Transverse colon (tissue), 4 donors: Measurements from ENCODE around the gene SYNE3. TPM values are rescaled to one million over a fixed set of nuclear protein-coding genes. Genes with fewer than 3 reads are reported as not detected.
A peak's percentile ranks its signal among the peaks of the same experiment; 100 is the strongest.

Experiments used
- DNase-seq: peaks from one replicate; pipeline ENCODE4 v3.0.0-alpha.2; 2019
- H3K27ac ChIP-seq, 4 donors: fragments of 200-600 bp; sonication (generic); 2 replicates each; pipeline ENCODE4 v1.5.1; 2016 to 2018; ENCODE audit warnings: inconsistent platforms in 4 of 4
- H3K27me3 ChIP-seq: fragments of 200-600 bp; sonication (generic); 2 replicates; pipeline ENCODE4 v1.5.1; 2017; ENCODE audit warnings: inconsistent platforms
- H3K36me3 ChIP-seq, 4 donors: fragments of 200-600 bp; sonication (generic); 2 replicates each; pipeline ENCODE4 v1.5.1; 2017 to 2019; ENCODE audit warnings: inconsistent platforms in 4 of 4
- H3K4me1 ChIP-seq, 4 donors: fragments of 200-600 bp; sonication (generic); 2 replicates each; pipeline ENCODE4 v1.5.1; 2017 to 2020; ENCODE audit warnings: inconsistent platforms in 4 of 4
- H3K4me3 ChIP-seq, 4 donors: fragments of 200-600 bp; sonication (generic); 1 replicate in 1 of 4; 2 replicates in 3 of 4; pipeline versions ENCODE4 v1.5.1 to v1.6.1; 2017 to 2019; ENCODE audit warnings: inconsistent platforms in 4 of 4
- H3K9me3 ChIP-seq, 2 donors: fragments of 200-600 bp; sonication (generic); 2 replicates each; pipeline ENCODE4 v1.5.1; 2017 to 2019; ENCODE audit warnings: inconsistent platforms in 2 of 2
- EP300 ChIP-seq: sonication (generic); formaldehyde crosslinking; IDR thresholded peaks from one replicate; pipeline ENCODE4 v1.6.1; 2017; ENCODE audit warnings: antibody characterized with exemption, low read depth
- POLR2A ChIP-seq: fragments of 450-650 bp; IDR thresholded peaks from one replicate; pipeline ENCODE4 v1.6.1; 2016; ENCODE audit warnings: antibody characterized with exemption, mild to moderate bottlenecking, moderate library complexity
- POLR2AphosphoS5 ChIP-seq, 3 donors: sonication (generic); formaldehyde crosslinking; IDR thresholded peaks; one replicate each; pipeline ENCODE4 v1.6.1; 2016; ENCODE audit warnings: antibody characterized with exemption in 3 of 3
- WGBS, 2 donors: methylation state at CpG; one replicate each; pipeline ENCODE4 v1.1.5; 2018; ENCODE audit warnings: low coverage in 1 of 2; 5-methylcytosine and 5-hydroxymethylcytosine counted together
- in situ Hi-C, 4 donors: fragments of 200-750 bp; cut with MboI; loops; one replicate each; pipeline versions ENCODE4 v1.15.0 to v1.15.1; 2017; ENCODE audit warnings: low sequenced_read_pairs in 3 of 4, low pct_ligation_motif_present in 1 of 4, low pct_unique_long_range_greater_than_20kb in 1 of 4
- intact Hi-C: fragments of 100-400 bp; cut with DNase I; formaldehyde crosslinking; loops from one replicate; pipeline ENCODE4 v1.15.1; 2023; ENCODE audit warnings: low total_unique reads
- total RNA-seq, 4 donors: library from RNA; depleted of rRNA; stranded (reverse); fragments of >200 nt; gene quantifications; one replicate each; pipeline ENCODE4 v1.1.0, GENCODE V29; 2016
- TF ChIP-seq, protein P1 (sequence below), 5 experiments: fragments of 200-600 bp in 3 of 5; fragments of 450-650 bp in 2 of 5; sonication (generic) in 3 of 5; IDR thresholded peaks; 1 replicate in 2 of 5; 2 replicates in 3 of 5; pipeline ENCODE4 v1.5.1; 2016 to 2017; ENCODE audit warnings: antibody characterized with exemption in 5 of 5, inconsistent platforms in 3 of 5, mild to moderate bottlenecking in 2 of 5, moderate library complexity in 1 of 5

Gene SYNE3
- total RNA-seq, 4 donors from 2014 or later, result 9.8 to 46.8 (median 13.9) TPM

DNA sequence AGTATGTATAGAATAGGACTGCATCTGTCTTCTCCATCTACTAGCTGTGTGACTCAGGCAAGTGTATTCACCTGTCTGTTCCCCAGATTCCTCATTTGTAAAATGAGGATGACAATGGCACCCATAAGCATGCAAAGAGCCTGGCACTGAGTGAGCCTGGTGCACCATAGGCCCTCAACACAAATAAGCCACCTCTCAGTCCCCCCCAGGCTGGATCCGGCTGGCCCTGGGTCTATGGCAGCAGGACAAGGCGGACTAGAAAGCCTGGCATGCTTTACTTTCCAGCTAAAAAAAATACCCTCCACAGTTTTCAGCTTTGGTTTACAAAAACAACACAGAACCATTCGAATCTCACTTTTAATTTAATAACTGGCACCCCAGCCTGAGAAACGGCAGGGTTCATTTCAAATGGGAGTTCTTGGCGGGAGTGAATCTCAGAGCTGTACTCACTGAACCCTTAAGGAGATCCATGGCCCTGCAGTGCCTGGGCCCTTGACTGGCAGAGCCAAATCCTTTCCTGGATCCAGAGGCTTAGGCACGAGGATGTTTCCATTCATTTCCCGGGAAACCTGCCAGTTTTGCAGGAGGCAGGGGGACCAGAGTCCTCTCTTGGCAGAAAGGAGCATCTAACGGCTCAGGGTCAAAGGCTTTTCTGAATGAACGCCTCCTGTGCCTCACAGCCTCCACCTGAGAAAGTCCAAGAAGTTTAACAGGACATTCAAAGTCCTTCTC lies 17.7 kb downstream of the SYNE3 start:
- intact Hi-C loops (no loop called here), in situ Hi-C loops (no loop called here)
- Histone ChIP-seq H3K27me3 (no peaks in the 10 kb centered on the region), H3K4me1 (peaks cover 28 to 77% (median 47%) of the 10 kb centered on the region in 4 donors), H3K9me3 (no peaks in the 10 kb centered on the region), H3K4me3 (no peak overlapping the region), H3K27ac (no peak overlapping the region), H3K36me3 (no peaks in the 10 kb centered on the region)
- no peak for TF ChIP-seq EP300
- TF ChIP-seq, protein P1, sequence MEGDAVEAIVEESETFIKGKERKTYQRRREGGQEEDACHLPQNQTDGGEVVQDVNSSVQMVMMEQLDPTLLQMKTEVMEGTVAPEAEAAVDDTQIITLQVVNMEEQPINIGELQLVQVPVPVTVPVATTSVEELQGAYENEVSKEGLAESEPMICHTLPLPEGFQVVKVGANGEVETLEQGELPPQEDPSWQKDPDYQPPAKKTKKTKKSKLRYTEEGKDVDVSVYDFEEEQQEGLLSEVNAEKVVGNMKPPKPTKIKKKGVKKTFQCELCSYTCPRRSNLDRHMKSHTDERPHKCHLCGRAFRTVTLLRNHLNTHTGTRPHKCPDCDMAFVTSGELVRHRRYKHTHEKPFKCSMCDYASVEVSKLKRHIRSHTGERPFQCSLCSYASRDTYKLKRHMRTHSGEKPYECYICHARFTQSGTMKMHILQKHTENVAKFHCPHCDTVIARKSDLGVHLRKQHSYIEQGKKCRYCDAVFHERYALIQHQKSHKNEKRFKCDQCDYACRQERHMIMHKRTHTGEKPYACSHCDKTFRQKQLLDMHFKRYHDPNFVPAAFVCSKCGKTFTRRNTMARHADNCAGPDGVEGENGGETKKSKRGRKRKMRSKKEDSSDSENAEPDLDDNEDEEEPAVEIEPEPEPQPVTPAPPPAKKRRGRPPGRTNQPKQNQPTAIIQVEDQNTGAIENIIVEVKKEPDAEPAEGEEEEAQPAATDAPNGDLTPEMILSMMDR (IDR thresholded peaks at IDR 0.05), result no peak
- TF ChIP-seq POLR2AphosphoS5 (IDR thresholded peaks at IDR 0.05), result no peak
- TF ChIP-seq POLR2A, result no peak
- no peak for DNase-seq
- 41% methylated on average over 9 of the region's 9 CpGs; no CpG with 5 or more reads in 1 of the 2 donors for WGBS, 2 donors

DNA sequence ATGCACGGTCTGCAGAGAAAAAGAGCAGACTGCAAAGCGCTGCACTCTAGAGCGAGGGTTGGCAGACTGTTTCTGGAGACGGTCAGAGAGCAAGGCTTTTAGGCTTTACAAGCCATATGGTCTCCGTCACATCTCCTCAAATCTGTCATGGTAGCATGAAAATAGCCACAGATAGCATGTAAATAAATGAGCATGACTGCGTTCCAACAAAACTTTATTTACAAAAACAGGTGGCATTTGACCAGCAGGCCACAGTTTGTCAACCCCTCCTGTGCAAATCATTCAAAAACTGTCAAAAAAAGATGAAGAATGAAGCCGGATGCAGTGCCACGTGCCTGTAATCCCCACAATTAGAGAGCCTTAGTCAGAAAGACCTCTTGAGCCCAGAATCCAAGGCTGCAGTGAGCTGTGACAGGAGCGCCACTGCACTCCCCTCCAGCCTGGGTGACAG lies 18.9 kb downstream of the SYNE3 start:
- TF ChIP-seq POLR2AphosphoS5 (IDR thresholded peaks at IDR 0.05) (peak in 1 of 3 donors; percentile 31), POLR2A (no peak)
- Histone ChIP-seq H3K27ac (peak overlapping the region; percentile 51 to 68 (median 58)), H3K9me3 (no peaks in the 10 kb centered on the region), H3K4me1 (peaks cover 28 to 77% (median 47%) of the 10 kb centered on the region in 4 donors), H3K4me3 (no peak overlapping the region), H3K36me3 (no peaks in the 10 kb centered on the region), H3K27me3 (no peaks in the 10 kb centered on the region)
- 56 to 57% methylated on average over 5 to 9 of the region's 9 CpGs for WGBS, 2 donors
- DNase-seq, result no peak
- in situ Hi-C loops (no loop called here), intact Hi-C loops (no loop called here)

DNA sequence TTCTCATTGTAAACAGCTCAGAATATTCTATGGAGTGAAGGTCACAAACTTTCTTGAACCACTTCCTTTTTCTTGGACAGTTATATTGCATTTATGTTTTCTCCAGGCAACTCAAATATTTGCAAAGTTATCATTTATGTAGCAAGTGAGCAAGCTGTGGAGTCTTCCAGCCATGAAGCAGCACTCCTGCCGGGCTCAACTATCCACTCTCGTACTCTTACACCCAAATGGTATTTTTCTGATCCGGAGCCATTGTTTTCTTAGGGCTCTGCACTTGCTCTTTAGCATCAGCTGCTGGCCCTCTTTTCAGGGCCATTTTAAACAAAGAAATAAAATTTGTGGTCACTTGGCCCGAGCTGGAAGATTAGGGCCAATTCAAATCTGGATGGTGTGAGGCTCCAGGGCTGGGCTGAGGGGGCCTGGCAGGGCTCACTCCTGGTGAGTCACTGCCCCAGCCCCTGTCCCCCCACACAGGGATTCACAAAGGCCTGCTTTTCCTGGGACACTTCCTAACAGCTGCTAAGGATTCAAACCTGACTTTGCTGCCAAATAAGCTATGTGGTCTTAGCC lies 19.7 kb downstream of the SYNE3 start:
- TF ChIP-seq POLR2A, result no peak
- TF ChIP-seq, protein P1 (IDR thresholded peaks at IDR 0.05), result no peak
- in situ Hi-C loops, result no loop called here
- intact Hi-C loops, result no loop called here
- Histone ChIP-seq H3K9me3 (no peaks in the 10 kb centered on the region), H3K4me1 (peaks cover 28 to 74% (median 47%) of the 10 kb centered on the region in 4 donors), H3K27ac (peak overlapping the region; percentile 51 to 68 (median 58)), H3K36me3 (no peaks in the 10 kb centered on the region), H3K4me3 (no peak overlapping the region), H3K27me3 (no peaks in the 10 kb centered on the region)
- WGBS, 2 donors, result 6 to 19% methylated on average over 2 to 4 of the region's 4 CpGs
- DNase-seq, result no peak

DNA sequence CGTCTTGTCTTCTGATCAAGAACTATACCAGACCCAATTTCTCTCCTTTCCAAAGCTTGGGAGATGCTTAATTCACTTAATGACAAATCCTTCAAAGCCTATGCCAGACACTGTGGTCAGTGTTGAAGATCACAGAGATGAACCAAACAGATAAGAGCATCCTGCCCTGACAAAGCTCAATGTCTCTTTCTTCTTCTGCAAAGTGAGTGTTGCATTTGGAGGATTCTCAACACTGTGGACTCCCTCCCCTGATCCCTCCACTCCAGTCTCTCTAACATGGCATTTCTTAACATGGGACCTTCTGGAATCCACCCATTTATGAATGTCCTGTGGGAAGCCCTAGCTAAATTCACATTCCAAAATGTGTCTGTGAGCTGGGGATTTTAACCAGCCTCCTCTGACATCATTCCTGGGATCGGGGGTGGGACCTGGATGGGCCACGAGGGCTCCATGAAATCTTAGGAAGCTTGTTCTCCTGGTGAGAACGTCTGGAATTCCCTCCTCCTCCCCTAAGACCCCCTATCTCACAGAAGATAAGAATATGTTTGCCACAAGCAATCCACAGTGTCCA lies 20.3 kb downstream of the SYNE3 start:
- in situ Hi-C loops, result no loop called here
- Histone ChIP-seq H3K27me3 (no peaks in the 10 kb centered on the region), H3K9me3 (no peaks in the 10 kb centered on the region), H3K27ac (peak overlapping the region; percentile 51 to 68 (median 58)), H3K4me1 (peaks cover 30 to 75% (median 46%) of the 10 kb centered on the region in 4 donors), H3K36me3 (no peaks in the 10 kb centered on the region), H3K4me3 (no peak overlapping the region)
- WGBS, 2 donors, result 44 to 50% methylated on average over 2 to 4 of the region's 4 CpGs
- TF ChIP-seq, protein P1 (IDR thresholded peaks at IDR 0.05), result no peak
- TF ChIP-seq POLR2A (no peak), POLR2AphosphoS5 (IDR thresholded peaks at IDR 0.05) (no peak), EP300 (no peak)
- intact Hi-C loops, result no loop called here
- DNase-seq, result no peak
